Tibial nerve (tissue), 4 donors: ENCODE results near the gene SIPA1L2.

Experiments
- EP300 ChIP-seq, 2 donors: sonication (generic); formaldehyde crosslinking; IDR thresholded peaks; one replicate each; pipeline ENCODE4 v1.6.1; 2017; ENCODE audit warnings: antibody characterized with exemption in 2 of 2, mild to moderate bottlenecking in 1 of 2
- TF ChIP-seq, protein P1 (sequence below), 5 experiments: fragments of 200-600 bp in 3 of 5; fragments of 450-650 bp in 2 of 5; sonication (generic) in 3 of 5; IDR thresholded peaks; one replicate each; pipeline ENCODE4 v1.5.1; 2016 to 2019; ENCODE audit warnings: antibody characterized with exemption in 5 of 5, mild to moderate bottlenecking in 3 of 5, moderate library complexity in 2 of 5

GRCh38 chr1:232678185-232678886 lies 48.4 kb upstream of the SIPA1L2 start:
- no peak for TF ChIP-seq EP300 (IDR thresholded peaks at IDR 0.05)
- TF ChIP-seq, protein P1, sequence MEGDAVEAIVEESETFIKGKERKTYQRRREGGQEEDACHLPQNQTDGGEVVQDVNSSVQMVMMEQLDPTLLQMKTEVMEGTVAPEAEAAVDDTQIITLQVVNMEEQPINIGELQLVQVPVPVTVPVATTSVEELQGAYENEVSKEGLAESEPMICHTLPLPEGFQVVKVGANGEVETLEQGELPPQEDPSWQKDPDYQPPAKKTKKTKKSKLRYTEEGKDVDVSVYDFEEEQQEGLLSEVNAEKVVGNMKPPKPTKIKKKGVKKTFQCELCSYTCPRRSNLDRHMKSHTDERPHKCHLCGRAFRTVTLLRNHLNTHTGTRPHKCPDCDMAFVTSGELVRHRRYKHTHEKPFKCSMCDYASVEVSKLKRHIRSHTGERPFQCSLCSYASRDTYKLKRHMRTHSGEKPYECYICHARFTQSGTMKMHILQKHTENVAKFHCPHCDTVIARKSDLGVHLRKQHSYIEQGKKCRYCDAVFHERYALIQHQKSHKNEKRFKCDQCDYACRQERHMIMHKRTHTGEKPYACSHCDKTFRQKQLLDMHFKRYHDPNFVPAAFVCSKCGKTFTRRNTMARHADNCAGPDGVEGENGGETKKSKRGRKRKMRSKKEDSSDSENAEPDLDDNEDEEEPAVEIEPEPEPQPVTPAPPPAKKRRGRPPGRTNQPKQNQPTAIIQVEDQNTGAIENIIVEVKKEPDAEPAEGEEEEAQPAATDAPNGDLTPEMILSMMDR (IDR thresholded peaks at IDR 0.05) = no peak
